GM12801 (cell line): ENCODE results near the gene NDUFC2.

Source experiments
- TF ChIP-seq, protein P1 (sequence below): IDR thresholded peaks from one replicate; pipeline ENCODE4 v1.5.1; 2011; ENCODE audit warnings: control low read depth; ENCODE audit not compliant: insufficient read length; ENCODE audit errors: extremely low read depth

NDUFC2 gene

DNA sequence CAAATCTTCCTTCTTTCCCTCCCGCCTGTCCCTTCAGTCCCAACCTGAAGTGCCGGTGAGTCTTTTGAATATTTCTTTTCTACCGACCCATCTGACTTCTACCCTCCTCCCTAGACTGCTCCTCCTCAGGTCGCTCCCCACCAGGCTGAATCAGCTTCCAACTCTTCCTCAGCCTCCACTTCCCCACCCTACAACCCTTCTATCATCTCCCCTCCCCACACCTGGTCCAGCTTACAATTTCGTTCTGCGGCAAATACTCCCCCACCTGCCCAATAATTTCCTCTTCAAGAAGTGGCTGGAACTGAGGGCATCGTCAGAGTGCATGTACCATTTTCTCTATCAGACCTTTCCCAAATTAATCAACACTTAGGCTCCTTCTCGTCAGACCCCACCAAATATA lies 2.5 kb upstream of the NDUFC2 start:
- TF ChIP-seq, protein P1, sequence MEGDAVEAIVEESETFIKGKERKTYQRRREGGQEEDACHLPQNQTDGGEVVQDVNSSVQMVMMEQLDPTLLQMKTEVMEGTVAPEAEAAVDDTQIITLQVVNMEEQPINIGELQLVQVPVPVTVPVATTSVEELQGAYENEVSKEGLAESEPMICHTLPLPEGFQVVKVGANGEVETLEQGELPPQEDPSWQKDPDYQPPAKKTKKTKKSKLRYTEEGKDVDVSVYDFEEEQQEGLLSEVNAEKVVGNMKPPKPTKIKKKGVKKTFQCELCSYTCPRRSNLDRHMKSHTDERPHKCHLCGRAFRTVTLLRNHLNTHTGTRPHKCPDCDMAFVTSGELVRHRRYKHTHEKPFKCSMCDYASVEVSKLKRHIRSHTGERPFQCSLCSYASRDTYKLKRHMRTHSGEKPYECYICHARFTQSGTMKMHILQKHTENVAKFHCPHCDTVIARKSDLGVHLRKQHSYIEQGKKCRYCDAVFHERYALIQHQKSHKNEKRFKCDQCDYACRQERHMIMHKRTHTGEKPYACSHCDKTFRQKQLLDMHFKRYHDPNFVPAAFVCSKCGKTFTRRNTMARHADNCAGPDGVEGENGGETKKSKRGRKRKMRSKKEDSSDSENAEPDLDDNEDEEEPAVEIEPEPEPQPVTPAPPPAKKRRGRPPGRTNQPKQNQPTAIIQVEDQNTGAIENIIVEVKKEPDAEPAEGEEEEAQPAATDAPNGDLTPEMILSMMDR = no peak

DNA sequence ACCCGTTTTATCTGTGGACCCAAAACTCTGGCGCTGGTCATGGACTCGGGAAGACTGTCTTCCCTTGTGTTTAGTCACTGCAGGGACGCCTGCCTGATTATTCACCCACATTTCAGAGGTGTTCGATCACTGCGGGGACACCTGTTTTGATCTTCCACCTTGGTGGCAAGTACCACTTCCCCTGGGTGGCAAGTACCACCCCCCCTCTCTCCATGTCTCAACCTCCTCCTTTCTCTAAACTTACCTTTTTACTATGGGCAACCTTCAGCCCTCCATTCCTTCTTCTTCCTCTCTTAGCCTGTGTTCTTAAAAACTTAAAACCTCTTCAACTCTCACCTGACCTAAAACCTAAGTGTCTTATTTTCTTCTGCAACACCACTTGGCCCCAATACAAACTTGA lies 1.9 kb upstream of the NDUFC2 start:
- TF ChIP-seq, protein P1 = no peak

DNA sequence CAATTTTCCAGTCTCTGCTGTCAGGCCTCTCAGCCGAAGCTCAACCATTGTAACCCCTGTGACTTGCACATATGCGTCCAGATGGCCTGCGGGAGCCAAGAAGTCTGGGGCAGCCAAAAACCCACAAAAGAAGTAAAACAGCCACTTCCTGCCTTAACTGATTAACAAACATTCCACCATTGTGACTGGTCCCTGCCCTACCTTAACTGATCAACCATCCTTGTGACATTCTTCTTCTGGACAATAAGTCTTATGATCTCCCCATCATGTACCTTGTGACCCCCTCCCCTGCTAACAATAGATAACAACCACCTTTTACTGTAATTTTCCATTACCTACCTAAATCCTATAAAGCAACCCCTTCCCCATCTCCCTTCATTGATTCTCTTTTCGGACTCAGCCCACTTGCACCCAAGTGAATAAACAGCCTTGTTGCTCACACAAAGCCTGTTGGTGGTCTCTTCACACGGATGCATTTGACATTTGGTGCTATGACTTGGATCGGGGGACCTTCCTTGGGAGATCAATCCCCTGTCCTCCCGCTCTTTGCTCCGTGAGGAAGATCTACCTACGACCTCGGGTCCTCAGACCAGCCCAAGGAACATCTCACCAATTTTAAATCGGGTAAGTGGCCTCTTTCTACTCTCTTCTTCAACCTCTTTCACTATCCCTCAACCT lies 1.3 kb upstream of the NDUFC2 start:
- TF ChIP-seq, protein P1 = no peak

DNA sequence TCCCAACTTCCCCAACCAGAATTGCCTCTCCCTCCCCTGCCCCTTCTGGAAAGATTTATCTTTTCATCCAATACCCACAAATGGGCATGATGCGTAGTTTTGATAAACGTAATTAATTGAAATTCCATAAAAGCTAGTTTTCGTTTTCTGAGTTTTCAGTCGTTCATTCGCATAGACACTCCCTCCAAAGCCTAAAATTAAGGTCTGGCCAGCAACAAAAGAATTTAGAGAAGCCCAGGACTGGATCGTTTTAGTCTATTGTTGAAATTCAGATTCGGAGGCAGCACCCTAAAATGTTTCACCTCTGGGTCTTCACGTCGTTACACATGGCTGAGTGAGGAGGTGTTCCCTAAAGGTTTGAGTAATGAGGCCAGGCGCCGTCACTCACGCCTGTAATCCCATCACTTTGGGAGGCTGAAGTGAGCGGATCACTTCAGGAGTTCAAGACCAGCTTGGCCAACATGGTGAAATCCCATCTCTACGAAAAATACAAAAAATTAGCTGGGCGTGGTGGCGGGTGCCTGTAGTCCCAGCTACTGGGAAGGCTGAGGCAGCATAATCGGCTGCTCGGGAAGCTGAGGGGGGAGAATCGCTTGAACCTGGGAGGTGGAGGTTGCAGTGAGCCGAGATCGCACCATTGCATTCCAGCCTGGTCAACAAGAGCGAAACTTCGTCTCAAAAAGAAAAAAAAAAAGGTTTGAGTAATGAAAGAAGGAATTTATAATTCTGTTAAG lies 589 bp upstream of the NDUFC2 start:
- TF ChIP-seq, protein P1 = no peak

DNA sequence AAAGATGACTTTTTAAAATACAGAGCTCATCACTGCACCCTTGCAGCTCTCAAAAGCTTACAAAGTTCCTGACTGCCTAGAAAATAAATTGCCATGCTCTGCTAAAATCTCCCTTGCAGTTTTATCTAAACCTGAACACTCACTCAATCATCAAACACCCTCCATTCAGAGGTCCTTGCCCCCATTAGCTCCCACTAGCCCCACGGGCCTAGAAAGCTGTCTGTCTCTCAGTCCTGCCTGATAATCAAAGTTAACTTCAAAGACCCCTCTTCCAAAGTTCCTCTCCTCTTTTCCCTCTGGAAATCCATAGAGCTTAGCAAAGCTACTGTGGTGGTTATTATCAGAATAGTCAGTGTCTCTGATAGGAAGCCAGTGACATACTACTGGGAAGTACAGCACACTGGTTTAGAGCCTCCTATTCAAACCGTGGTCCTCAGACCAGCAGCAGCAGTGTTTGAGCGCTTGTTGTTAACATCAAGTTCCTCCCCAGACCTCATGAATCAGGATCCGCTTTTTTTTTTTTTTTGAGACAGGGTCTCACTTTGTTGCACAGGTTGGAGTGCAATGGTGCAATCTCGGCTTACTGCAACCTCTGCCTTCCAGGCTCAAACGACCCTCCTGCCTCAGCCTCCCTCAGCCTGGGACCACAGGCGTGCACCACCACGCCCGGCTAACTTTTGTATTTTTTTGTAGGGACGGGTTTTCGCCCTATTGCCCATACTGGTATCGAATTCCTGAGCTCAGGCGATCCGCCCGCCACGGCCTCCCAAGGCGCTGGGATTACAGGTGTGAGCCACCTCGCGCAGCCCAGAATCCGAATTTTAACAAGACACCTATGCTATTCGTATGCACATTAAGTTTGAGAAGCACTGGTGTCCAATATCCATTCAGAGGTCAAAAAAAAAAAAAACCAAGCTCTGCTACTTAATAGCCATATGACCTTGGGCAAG lies 1.2 kb downstream of the NDUFC2 start:
- TF ChIP-seq, protein P1 = no peak

DNA sequence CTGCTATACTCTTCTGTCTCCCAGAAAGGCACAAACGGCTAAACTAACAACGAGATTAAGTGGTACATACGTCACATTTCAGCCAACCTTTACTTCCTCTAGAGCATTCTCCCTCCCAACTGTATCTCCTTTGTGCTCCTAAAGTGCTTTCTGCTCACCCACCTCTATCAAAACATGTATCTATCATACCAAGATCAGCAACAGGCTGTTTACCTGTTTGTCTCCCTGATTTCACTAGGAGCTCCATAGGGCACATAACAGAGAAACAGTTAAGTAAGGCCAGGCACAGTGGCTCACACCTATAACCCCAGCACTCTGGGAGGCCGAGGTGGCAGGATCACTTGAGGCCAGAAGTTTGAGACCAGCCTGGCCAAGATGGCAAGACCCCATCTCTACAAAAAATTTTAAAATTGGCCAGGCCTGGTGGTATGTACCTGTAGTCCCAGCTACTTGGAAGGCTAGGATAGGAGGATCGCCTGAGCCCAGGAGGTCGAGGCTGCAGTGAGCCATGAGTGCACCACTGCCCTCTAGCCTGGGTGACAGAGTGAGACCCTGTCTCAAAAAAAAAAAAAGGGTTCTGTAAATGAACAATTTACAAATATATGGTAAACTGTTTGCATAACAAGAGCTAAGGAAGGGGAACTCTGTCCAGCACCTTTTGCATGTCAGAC lies 2.8 kb downstream of the NDUFC2 start:
- TF ChIP-seq, protein P1 = no peak
